Karpas-422 (cell line): Measurements from ENCODE around the gene PLXNA3. TPM values are rescaled to one million over a fixed set of nuclear protein-coding genes. Genes with fewer than 3 reads are reported as not detected.

Source experiments
- DNase-seq: peaks from one replicate; pipeline ENCODE4 v3.0.0-alpha.2; 2015
- H2AFZ ChIP-seq: fragments of 200-600 bp; sonication (generic); 2 replicates; pipeline ENCODE4 v1.6.1; 2014; ENCODE audit warnings: antibody characterized with exemption, low read length, mixed read lengths
- H3K27ac ChIP-seq: fragments of 200-600 bp; sonication (generic); 2 replicates; pipeline ENCODE4 v1.5.1; 2014; ENCODE audit warnings: mild to moderate bottlenecking, low read length, moderate library complexity
- H3K27me3 ChIP-seq: fragments of 200-600 bp; sonication (generic); 2 replicates; pipeline ENCODE4 v1.6.1; 2014; ENCODE audit warnings: low read length, mixed read lengths
- H3K36me3 ChIP-seq: fragments of 200-600 bp; sonication (generic); 2 replicates; pipeline ENCODE4 v1.6.1; 2014; ENCODE audit warnings: low read length, mixed read lengths; ENCODE audit not compliant: insufficient read depth
- H3K4me1 ChIP-seq: fragments of 200-600 bp; sonication (generic); 2 replicates; pipeline ENCODE4 v1.6.1; 2014; ENCODE audit warnings: mild to moderate bottlenecking, low read length, mixed read lengths
- H3K4me2 ChIP-seq: fragments of 200-600 bp; sonication (generic); 2 replicates; pipeline ENCODE4 v1.6.1; 2014; ENCODE audit warnings: low read length, low read depth, mild to moderate bottlenecking; ENCODE audit not compliant: poor library complexity, severe bottlenecking
- H3K4me3 ChIP-seq: fragments of 200-600 bp; sonication (generic); 2 replicates; pipeline ENCODE4 v1.5.1; 2014; ENCODE audit warnings: mild to moderate bottlenecking, antibody characterized with exemption, low read length, mixed read lengths
- H3K79me2 ChIP-seq: fragments of 200-600 bp; sonication (generic); 2 replicates; pipeline ENCODE4 v1.6.1; 2014; ENCODE audit warnings: mild to moderate bottlenecking, low read length, mixed read lengths
- H3K9ac ChIP-seq: fragments of 200-600 bp; sonication (generic); 2 replicates; pipeline ENCODE4 v1.6.0; 2014; ENCODE audit warnings: low read length
- H3K9me2 ChIP-seq: fragments of 200-600 bp; sonication (generic), shearing (Covaris generic); replicated peaks from 2 replicates; pipeline ENCODE4 v1.6.0; 2014; ENCODE audit warnings: mild to moderate bottlenecking, low read length, moderate library complexity; ENCODE audit not compliant: insufficient read depth
- H3K9me3 ChIP-seq: fragments of 300-700, 200-600 bp; sonication (generic); 2 replicates; pipeline ENCODE4 v1.6.1; 2014; ENCODE audit warnings: low read length, mixed read lengths
- H4K20me1 ChIP-seq: fragments of 200-600 bp; sonication (generic); 2 replicates; pipeline ENCODE4 v1.6.1; 2014; ENCODE audit warnings: mild to moderate bottlenecking, antibody characterized with exemption, low read length, low read depth; ENCODE audit not compliant: insufficient read depth
- total RNA-seq: library from RNA; depleted of rRNA; stranded (reverse); fragments of >200 nt; shearing (Covaris generic); gene quantifications from 2 replicates; pipeline ENCODE4 v1.2.3, GENCODE V29; 2014; ENCODE audit warnings: low replicate concordance

Gene PLXNA3
- total RNA-seq, 1 experiment from 2014 or later: 7.2 TPM

- Histone ChIP-seq H3K4me1 (peaks cover 12% of the 10 kb centered on the region), H3K4me3 (no peak overlapping the region), H3K9ac (no peak overlapping the region), H3K36me3 (no peaks in the 10 kb centered on the region), H3K27me3 (no peaks in the 10 kb centered on the region), H4K20me1 (no peaks in the 10 kb centered on the region), H2AFZ (no peak overlapping the region), H3K4me2 (no peak overlapping the region), H3K9me3 (no peaks in the 10 kb centered on the region), H3K9me2 (no peaks in the 10 kb centered on the region), H3K27ac (no peak overlapping the region), H3K79me2 (peaks cover 16% of the 10 kb centered on the region)
- DNase-seq: no peak
Measured at GRCh38 chrX:154431341-154431740, 26.7 kb upstream of the PLXNA3 start.

- H3K9me3 ChIP-seq: no peaks in the 10 kb centered on the region
- peaks cover 18% of the 10 kb centered on the region for H3K79me2 ChIP-seq
- no peak overlapping the region for H3K9ac ChIP-seq
- DNase-seq: no peak
- no peak overlapping the region for H3K27ac ChIP-seq
- H3K27me3 ChIP-seq: no peaks in the 10 kb centered on the region
- H2AFZ ChIP-seq: no peak overlapping the region
- H3K4me1 ChIP-seq: peaks cover 14% of the 10 kb centered on the region
- no peaks in the 10 kb centered on the region for H3K9me2 ChIP-seq
- no peaks in the 10 kb centered on the region for H3K36me3 ChIP-seq
- no peak overlapping the region for H3K4me2 ChIP-seq
- no peak overlapping the region for H3K4me3 ChIP-seq
- H4K20me1 ChIP-seq: no peaks in the 10 kb centered on the region
Measured at GRCh38 chrX:154432210-154432609, 25.9 kb upstream of the PLXNA3 start.

GRCh38 chrX:154433605-154434004 lies 24.5 kb upstream of the PLXNA3 start:
- Histone ChIP-seq H3K4me2 (no peak overlapping the region), H3K79me2 (peaks cover 28% of the 10 kb centered on the region), H3K9me3 (no peaks in the 10 kb centered on the region), H3K4me1 (peaks cover 15% of the 10 kb centered on the region), H4K20me1 (peaks cover 2% of the 10 kb centered on the region; the same call in 1 of the 2 replicates), H3K27me3 (no peaks in the 10 kb centered on the region), H3K9ac (no peak overlapping the region), H2AFZ (no peak overlapping the region), H3K4me3 (no peak overlapping the region), H3K27ac (no peak overlapping the region), H3K36me3 (no peaks in the 10 kb centered on the region), H3K9me2 (no peaks in the 10 kb centered on the region)
- DNase-seq: no peak

- peaks cover 24% of the 10 kb centered on the region for H3K79me2 ChIP-seq
- no peak overlapping the region for H3K9ac ChIP-seq
- peaks cover 14% of the 10 kb centered on the region for H3K4me1 ChIP-seq
- peaks cover 7% of the 10 kb centered on the region; the same call in 1 of the 2 replicates for H4K20me1 ChIP-seq
- no peak overlapping the region for H3K4me3 ChIP-seq
- no peaks in the 10 kb centered on the region for H3K9me3 ChIP-seq
- no peaks in the 10 kb centered on the region for H3K27me3 ChIP-seq
- no peak overlapping the region for H3K27ac ChIP-seq
- H3K36me3 ChIP-seq: no peaks in the 10 kb centered on the region
- no peak overlapping the region for H3K4me2 ChIP-seq
- no peaks in the 10 kb centered on the region for H3K9me2 ChIP-seq
- H2AFZ ChIP-seq: no peak overlapping the region
- DNase-seq: no peak
Measured at GRCh38 chrX:154434394-154435168, 23.5 kb upstream of the PLXNA3 start.

DNA sequence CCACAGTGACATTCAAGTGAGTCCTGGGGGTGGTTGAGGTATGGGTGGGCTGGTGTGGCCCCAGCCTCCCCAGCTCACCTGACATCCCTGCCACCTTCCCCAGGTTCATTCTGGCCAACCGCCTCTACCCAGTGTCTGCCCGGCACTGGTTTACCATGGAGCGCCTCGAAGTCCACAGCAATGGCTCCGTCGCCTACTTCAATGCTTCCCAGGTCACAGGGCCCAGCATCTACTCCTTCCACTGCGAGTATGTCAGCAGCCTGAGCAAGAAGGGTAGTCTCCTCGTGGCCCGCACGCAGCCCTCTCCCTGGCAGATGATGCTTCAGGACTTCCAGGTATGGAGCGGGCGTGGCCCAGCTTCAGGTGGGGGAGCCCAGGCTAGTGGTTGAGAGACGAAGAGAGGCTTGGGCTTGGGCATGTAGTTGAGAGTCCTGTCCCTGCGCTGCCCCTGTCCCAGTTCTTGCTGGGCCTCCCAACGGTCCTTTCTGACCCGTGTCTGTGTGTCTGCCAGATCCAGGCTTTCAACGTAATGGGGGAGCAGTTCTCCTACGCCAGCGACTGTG lies 22.8 kb upstream of the PLXNA3 start:
- H3K36me3 ChIP-seq: no peaks in the 10 kb centered on the region
- H3K4me2 ChIP-seq: no peak overlapping the region
- no peak overlapping the region for H3K4me3 ChIP-seq
- H4K20me1 ChIP-seq: peaks cover 7% of the 10 kb centered on the region; the same call in 1 of the 2 replicates
- peaks cover 11% of the 10 kb centered on the region for H3K4me1 ChIP-seq
- no peaks in the 10 kb centered on the region for H3K27me3 ChIP-seq
- H2AFZ ChIP-seq: no peak overlapping the region
- DNase-seq: no peak
- no peak overlapping the region for H3K9ac ChIP-seq
- no peaks in the 10 kb centered on the region for H3K9me3 ChIP-seq
- peaks cover 21% of the 10 kb centered on the region for H3K79me2 ChIP-seq
- no peaks in the 10 kb centered on the region for H3K9me2 ChIP-seq
- no peak overlapping the region for H3K27ac ChIP-seq

- H3K9ac ChIP-seq: peak overlapping the region; percentile 85
- H3K27me3 ChIP-seq: no peaks in the 10 kb centered on the region
- no peak overlapping the region for H3K4me2 ChIP-seq
Measured at GRCh38 chrX:154436374-154436982, 21.6 kb upstream of the PLXNA3 start.

GRCh38 chrX:154436983-154437752 lies 20.9 kb upstream of the PLXNA3 start, which contains the start of gene GDI1:
GDI1 (plus strand) TSS chrX:154437154; CDS start chrX:154437255, 101 bp downstream.
- peak; percentile 73 for DNase-seq
- peak within 1 kb of the TSS; percentile 71 for H3K4me3 ChIP-seq
- H3K4me1 ChIP-seq: peaks cover 11% of the 10 kb centered on the region
- no peaks in the 10 kb centered on the region for H3K9me3 ChIP-seq
- peak within 1 kb of the TSS; percentile 85 for H3K9ac ChIP-seq
- peak within 1 kb of the TSS; percentile 19; the same call in 1 of the 2 replicates for H3K27ac ChIP-seq
- H4K20me1 ChIP-seq: peaks cover 7% of the 10 kb centered on the region; the same call in 1 of the 2 replicates
- no peak within 1 kb of the TSS for H2AFZ ChIP-seq
- no peaks in the 10 kb centered on the region for H3K27me3 ChIP-seq
- H3K79me2 ChIP-seq: peaks cover 21% of the 10 kb centered on the region
- H3K4me2 ChIP-seq: peak within 1 kb of the TSS; percentile 75
- no peaks in the 10 kb centered on the region for H3K36me3 ChIP-seq
- no peaks in the 10 kb centered on the region for H3K9me2 ChIP-seq

More at GRCh38 chrX:154436374-154436982, 21.6 kb upstream of the PLXNA3 start:
- peak; percentile 66 for DNase-seq
- peaks cover 11% of the 10 kb centered on the region for H3K4me1 ChIP-seq
- peak overlapping the region; percentile 71; the same call in 1 of the 2 replicates for H3K4me3 ChIP-seq
- no peaks in the 10 kb centered on the region for H3K36me3 ChIP-seq
- no peak overlapping the region for H2AFZ ChIP-seq
- peaks cover 7% of the 10 kb centered on the region; the same call in 1 of the 2 replicates for H4K20me1 ChIP-seq
- no peaks in the 10 kb centered on the region for H3K9me3 ChIP-seq
- H3K79me2 ChIP-seq: peaks cover 21% of the 10 kb centered on the region
- H3K9me2 ChIP-seq: no peaks in the 10 kb centered on the region
- no peak overlapping the region for H3K27ac ChIP-seq
